NOMO-1 (cell line): Measurements from ENCODE around the gene CCRL2.

ENCODE experiments used
- DNase-seq, 2 experiments: peaks; one replicate each; lab custom pipeline; 2025; ENCODE audit not compliant: unreplicated experiment in 2 of 2; lab: John Stamatoyannopoulos, UW

CCRL2 gene

DNA sequence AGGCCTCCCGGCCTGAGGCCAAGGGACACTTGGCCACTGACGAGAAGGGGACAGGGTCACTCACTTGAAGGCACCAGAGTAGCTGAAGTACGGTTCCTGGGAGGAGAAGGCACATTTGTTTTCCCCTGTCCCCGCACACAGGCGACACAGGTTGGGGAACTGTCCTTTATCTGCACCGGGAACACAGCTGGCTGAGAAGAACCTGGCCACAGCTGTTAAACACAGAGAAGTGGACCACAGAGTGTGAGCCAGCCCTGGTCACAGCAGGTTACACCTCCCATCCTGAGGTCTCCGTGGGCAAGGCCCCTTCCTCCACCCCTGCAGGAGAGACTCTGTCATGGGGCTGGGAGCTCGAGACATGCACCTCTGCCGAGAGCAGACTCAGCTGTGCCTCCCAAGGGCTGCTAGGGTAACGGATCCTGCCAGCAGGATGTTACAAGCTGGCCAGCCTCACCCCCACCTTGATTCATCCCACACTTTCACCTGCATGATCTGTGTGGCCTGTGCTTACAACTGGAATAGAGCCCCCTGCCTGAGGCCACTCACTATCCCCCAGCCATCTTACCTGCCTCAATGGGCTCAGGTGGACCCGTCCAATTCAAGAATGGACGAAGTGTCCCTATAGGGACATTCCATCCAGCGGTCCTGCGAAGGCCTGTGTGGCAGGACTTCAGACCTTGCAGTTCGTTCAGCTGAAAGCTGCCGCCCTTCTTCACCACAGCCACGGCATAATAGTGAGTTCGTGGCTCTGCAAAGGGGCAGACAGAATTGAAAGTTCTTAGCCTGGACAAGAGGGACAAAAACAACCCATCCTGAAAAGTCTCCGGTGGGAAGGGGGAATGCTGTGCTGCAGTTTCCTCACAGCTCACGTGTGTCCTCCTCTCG is 48.4 kb downstream of the CCRL2 start:
- no peak for DNase-seq

- no peak for DNase-seq
These were observed 49.1 kb downstream of the CCRL2 start for GRCh38 chr3:46456118-46456517.
